ENCODE results near the gene MLC1.

MLC1 gene

GRCh38 chr22:50049299-50050195 is 35.7 kb downstream of the MLC1 start:
- no peak overlapping the region for H3K4me3 ChIP-seq (ENCODE audit: low read length)
- TF ChIP-seq CTCF (IDR thresholded peaks at IDR 0.05; ENCODE audit: insufficient read depth, low read depth, low read length, missing control alignments) = no peak
- DNase-seq (ENCODE audit: low read depth) = no peak

GRCh38 chr22:50048836-50049235 is 36.4 kb downstream of the MLC1 start:
- TF ChIP-seq CTCF (IDR thresholded peaks at IDR 0.05; ENCODE audit: insufficient read depth, low read depth, low read length, missing control alignments) = no peak
- DNase-seq (ENCODE audit: low read depth) = no peak
- no peak overlapping the region for H3K4me3 ChIP-seq (ENCODE audit: low read length)

DNA sequence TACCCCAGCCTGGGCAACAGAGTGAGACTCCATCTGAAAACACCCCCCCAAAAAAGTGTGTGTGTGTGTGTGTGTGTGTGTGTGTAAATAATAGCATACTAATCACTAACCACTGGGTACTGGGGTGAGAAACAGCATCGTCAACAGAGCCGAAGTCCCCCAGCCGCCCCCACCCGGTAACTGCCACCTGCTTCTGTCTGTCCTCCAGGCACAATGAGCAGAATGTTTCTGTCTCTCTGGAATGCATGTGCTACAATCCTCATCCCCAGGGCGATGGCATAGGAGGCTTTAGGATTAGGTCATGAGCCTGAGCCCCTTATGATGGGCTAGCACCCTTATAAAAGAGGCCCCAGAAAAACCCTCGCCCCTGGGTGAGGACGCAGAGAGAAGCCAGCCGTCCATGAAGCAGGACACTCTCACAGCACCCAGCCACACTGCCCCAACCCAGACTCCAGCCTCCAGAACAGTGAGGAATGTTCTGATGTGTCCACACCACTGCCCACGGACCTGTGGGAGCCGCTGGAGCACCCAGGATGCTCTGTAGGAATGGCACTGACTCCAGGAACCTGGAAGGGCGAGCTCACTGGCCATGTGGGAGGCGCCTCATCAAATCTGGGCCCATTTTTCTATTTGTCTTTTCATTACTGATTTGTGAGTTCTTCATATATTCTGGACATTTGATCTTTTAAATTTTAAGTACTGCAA is 37.0 kb downstream of the MLC1 start:
- DNase-seq (ENCODE audit: low read depth) = no peak

DNA sequence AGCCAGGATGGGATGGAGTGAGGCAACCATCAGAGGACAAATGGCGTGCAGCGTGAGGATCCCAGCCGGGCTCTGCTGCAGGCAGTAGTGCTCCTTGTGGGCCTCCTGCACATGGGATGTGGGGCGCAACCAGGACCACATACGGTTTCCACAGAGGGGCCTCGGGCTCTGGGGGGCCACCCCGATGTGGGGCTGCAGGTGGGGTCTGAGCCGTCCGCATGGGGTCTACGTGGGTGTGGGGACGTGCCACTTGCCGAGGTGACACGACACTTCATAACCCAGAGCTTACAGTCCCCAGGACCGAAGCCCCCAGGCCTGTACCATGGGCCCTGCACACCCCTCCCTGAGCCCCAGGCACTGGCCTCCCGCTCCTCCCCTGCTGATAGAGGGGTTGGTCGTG is 37.9 kb downstream of the MLC1 start:
- TF ChIP-seq CTCF (IDR thresholded peaks at IDR 0.05; ENCODE audit: insufficient read depth, low read depth, low read length, missing control alignments) = no peak
- DNase-seq (ENCODE audit: low read depth) = no peak
- no peak overlapping the region for H3K4me3 ChIP-seq (ENCODE audit: low read length)

More for the DNA sequence above, 37.0 kb downstream of the MLC1 start:
- no peak overlapping the region for H3K4me3 ChIP-seq (ENCODE audit: low read length)
- no peak for TF ChIP-seq CTCF (IDR thresholded peaks at IDR 0.05; ENCODE audit: insufficient read depth, low read depth, low read length, missing control alignments)

- no peak for DNase-seq (ENCODE audit: low read depth)
- H3K4me3 ChIP-seq (ENCODE audit: low read length) = no peak overlapping the region
- TF ChIP-seq CTCF (IDR thresholded peaks at IDR 0.05; ENCODE audit: insufficient read depth, low read depth, low read length, missing control alignments) = no peak
Measured at GRCh38 chr22:50046481-50047245, 38.6 kb downstream of the MLC1 start.

GRCh38 chr22:50046019-50046415 is 39.2 kb downstream of the MLC1 start:
- H3K4me3 ChIP-seq (ENCODE audit: low read length) = no peak overlapping the region
- no peak for TF ChIP-seq CTCF (IDR thresholded peaks at IDR 0.05; ENCODE audit: insufficient read depth, low read depth, low read length, missing control alignments)

More at GRCh38 chr22:50046019-50046415, 39.2 kb downstream of the MLC1 start:
- no peak for DNase-seq (ENCODE audit: low read depth)

Data from epithelial cell of esophagus (primary cell).